Epithelial cell of esophagus (primary cell): ENCODE data around the gene PTPN6.

Source experiments
- DNase-seq: peaks from one replicate; pipeline ENCODE4 v3.0.0; 2010; ENCODE audit warnings: low read depth
- H3K4me3 ChIP-seq: 2 replicates; pipeline ENCODE4 v1.5.1; 2011; ENCODE audit warnings: mild to moderate bottlenecking, low read length, control low read depth
- TF ChIP-seq, protein P1 (sequence below): IDR thresholded peaks from 2 replicates; pipeline ENCODE4 v1.5.1; 2011; ENCODE audit warnings: low read depth, mild to moderate bottlenecking, low read length, control low read depth, inconsistent platforms; ENCODE audit not compliant: insufficient read depth; ENCODE audit errors: missing control alignments

Gene PTPN6

GRCh38 chr12:6961695-6962284, 10.6 kb downstream of the PTPN6 start:
- TF ChIP-seq, protein P1, sequence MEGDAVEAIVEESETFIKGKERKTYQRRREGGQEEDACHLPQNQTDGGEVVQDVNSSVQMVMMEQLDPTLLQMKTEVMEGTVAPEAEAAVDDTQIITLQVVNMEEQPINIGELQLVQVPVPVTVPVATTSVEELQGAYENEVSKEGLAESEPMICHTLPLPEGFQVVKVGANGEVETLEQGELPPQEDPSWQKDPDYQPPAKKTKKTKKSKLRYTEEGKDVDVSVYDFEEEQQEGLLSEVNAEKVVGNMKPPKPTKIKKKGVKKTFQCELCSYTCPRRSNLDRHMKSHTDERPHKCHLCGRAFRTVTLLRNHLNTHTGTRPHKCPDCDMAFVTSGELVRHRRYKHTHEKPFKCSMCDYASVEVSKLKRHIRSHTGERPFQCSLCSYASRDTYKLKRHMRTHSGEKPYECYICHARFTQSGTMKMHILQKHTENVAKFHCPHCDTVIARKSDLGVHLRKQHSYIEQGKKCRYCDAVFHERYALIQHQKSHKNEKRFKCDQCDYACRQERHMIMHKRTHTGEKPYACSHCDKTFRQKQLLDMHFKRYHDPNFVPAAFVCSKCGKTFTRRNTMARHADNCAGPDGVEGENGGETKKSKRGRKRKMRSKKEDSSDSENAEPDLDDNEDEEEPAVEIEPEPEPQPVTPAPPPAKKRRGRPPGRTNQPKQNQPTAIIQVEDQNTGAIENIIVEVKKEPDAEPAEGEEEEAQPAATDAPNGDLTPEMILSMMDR: peak; percentile 57
- DNase-seq: peak; percentile 78
- peak overlapping the region; percentile 98 for H3K4me3 ChIP-seq

- TF ChIP-seq, protein P1: no peak
- peak overlapping the region; percentile 98 for H3K4me3 ChIP-seq
- no peak for DNase-seq
Measured at GRCh38 chr12:6962285-6963015, 11.3 kb downstream of the PTPN6 start.

- DNase-seq: peak; percentile 95
- H3K4me3 ChIP-seq: peak overlapping the region; percentile 98
- TF ChIP-seq, protein P1: peak; percentile 41
Measured at GRCh38 chr12:6963016-6963731, 12.0 kb downstream of the PTPN6 start.

- TF ChIP-seq, protein P1: no peak
- DNase-seq: no peak
- H3K4me3 ChIP-seq: peak overlapping the region; percentile 98
Measured at GRCh38 chr12:6963791-6964413, 12.7 kb downstream of the PTPN6 start.

- peak overlapping the region; percentile 98 for H3K4me3 ChIP-seq
- no peak for DNase-seq
- TF ChIP-seq, protein P1: no peak
Measured at GRCh38 chr12:6964605-6965025, 13.5 kb downstream of the PTPN6 start.

GRCh38 chr12:6965026-6965661, 14.0 kb downstream of the PTPN6 start:
- TF ChIP-seq, protein P1: peak; percentile 89
- DNase-seq: peak; percentile 94
- peak overlapping the region; percentile 98 for H3K4me3 ChIP-seq
